ENCODE data around the gene ZRANB1. TPM values are rescaled to one million over a fixed set of nuclear protein-coding genes. Genes with fewer than 3 reads are reported as not detected.
A peak's percentile ranks its signal among the peaks of the same experiment; 100 is the strongest.

ZRANB1 gene
- total RNA-seq, 4 donors from 2014 or later: 14.9 to 55.3 (median 28.3) TPM

- Histone ChIP-seq H3K4me3 (peak overlapping the region; percentile 60 to 99), H3K9me3 (no peaks in the 10 kb centered on the region), H3K27ac (peak overlapping the region; percentile 94 to 100), H3K36me3 (no peaks in the 10 kb centered on the region), H3K27me3 (no peaks in the 10 kb centered on the region), H3K4me1 (peaks cover 5 to 7% of the 10 kb centered on the region in 2 donors)
- intact Hi-C loops (cut with DNase I; ENCODE audit: low total_unique reads): no loop called here
- TF ChIP-seq POLR2A (IDR thresholded peaks at IDR 0.05): no peak
- TF ChIP-seq CTCF (IDR thresholded peaks at IDR 0.05): no peak
- no peak for DNase-seq
Observed at GRCh38 chr10:124916098-124916584, 25.8 kb upstream of the ZRANB1 start.

GRCh38 chr10:124916585-124917427, 25.1 kb upstream of the ZRANB1 start:
- H3K36me3 ChIP-seq: no peaks in the 10 kb centered on the region
- TF ChIP-seq CTCF (IDR thresholded peaks at IDR 0.05) (no peak), POLR2A (IDR thresholded peaks at IDR 0.05) (peak; percentile 96 to 97)
- DNase-seq: peak; percentile 97 to 98
- intact Hi-C loops (cut with DNase I; ENCODE audit: low total_unique reads): no loop called here
- peak overlapping the region; percentile 94 to 100 for H3K27ac ChIP-seq
- H3K27me3 ChIP-seq: no peaks in the 10 kb centered on the region
- peaks cover 5 to 11% of the 10 kb centered on the region in 2 donors for H3K4me1 ChIP-seq
- H3K4me3 ChIP-seq: peak overlapping the region; percentile 60 to 99
- no peaks in the 10 kb centered on the region for H3K9me3 ChIP-seq

- peak; percentile 39 to 54 for DNase-seq
- Histone ChIP-seq H3K4me1 (peaks cover 5 to 11% of the 10 kb centered on the region in 2 donors), H3K36me3 (no peaks in the 10 kb centered on the region), H3K9me3 (no peaks in the 10 kb centered on the region), H3K4me3 (peak overlapping the region; percentile 60 to 99), H3K27ac (peak overlapping the region; percentile 94 to 100), H3K27me3 (no peaks in the 10 kb centered on the region)
- TF ChIP-seq CTCF (IDR thresholded peaks at IDR 0.05) (no peak), POLR2A (IDR thresholded peaks at IDR 0.05) (peak in 1 of 2 donors; percentile 36)
- intact Hi-C loops (cut with DNase I; ENCODE audit: low total_unique reads): no loop called here
Observed at GRCh38 chr10:124917428-124918190, 24.3 kb upstream of the ZRANB1 start.

- no peak for TF ChIP-seq POLR2A (IDR thresholded peaks at IDR 0.05)
- TF ChIP-seq CTCF (IDR thresholded peaks at IDR 0.05): no peak
- intact Hi-C loops (cut with DNase I; ENCODE audit: low total_unique reads): no loop called here
- H3K9me3 ChIP-seq: no peaks in the 10 kb centered on the region
- H3K36me3 ChIP-seq: no peaks in the 10 kb centered on the region
- peaks cover 5 to 11% of the 10 kb centered on the region in 2 donors for H3K4me1 ChIP-seq
- H3K27ac ChIP-seq: peak overlapping the region; percentile 94 to 100
- H3K27me3 ChIP-seq: no peaks in the 10 kb centered on the region
- H3K4me3 ChIP-seq: peak overlapping the region; percentile 60 to 99
- no peak for DNase-seq
Observed at GRCh38 chr10:124918191-124918830, 23.6 kb upstream of the ZRANB1 start.

Measured in uterus (tissue), 4 donors.